ENCODE results near the gene PTPRD. TPM values are rescaled to one million over a fixed set of nuclear protein-coding genes. Genes with fewer than 3 reads are reported as not detected.

PTPRD gene
- total RNA-seq, 2 donors from 2014 or later, result 60.1 to 75.7 TPM

DNA sequence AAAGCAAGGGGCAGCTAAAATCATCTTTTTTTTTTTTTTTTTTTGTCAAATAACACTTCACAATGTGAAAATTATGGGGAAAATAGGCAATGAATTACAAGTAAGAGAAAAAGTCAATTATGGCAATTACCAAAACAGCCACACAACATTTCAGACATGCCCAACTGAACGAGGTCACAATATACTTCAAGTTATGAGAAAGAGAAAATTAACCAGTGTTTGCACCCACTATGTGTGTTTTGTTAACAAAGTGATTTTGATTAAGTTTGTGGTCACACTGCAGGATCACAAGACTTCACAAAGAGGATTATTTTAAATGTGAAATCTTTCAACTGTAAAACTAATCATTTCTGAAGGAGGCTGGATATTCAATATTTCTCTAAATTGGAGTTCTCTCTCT, 1780.4 kb downstream of the PTPRD start:
- DNase-seq, result no peak
- no peaks in the 10 kb centered on the region for H3K36me3 ChIP-seq
- H3K27ac ChIP-seq, result no peak overlapping the region
- H3K4me1 ChIP-seq, result no peaks in the 10 kb centered on the region
- H3K4me3 ChIP-seq, result no peak overlapping the region
- no peak overlapping the region for H3K9ac ChIP-seq (ENCODE audit: low read depth in 2 of 2, low read length in 2 of 2)
- no peaks in the 10 kb centered on the region for H3K27me3 ChIP-seq
- intact Hi-C loops (cut with DNase I), result no loop called here
- no peaks in the 10 kb centered on the region for H3K9me3 ChIP-seq
- TF ChIP-seq, protein P1, sequence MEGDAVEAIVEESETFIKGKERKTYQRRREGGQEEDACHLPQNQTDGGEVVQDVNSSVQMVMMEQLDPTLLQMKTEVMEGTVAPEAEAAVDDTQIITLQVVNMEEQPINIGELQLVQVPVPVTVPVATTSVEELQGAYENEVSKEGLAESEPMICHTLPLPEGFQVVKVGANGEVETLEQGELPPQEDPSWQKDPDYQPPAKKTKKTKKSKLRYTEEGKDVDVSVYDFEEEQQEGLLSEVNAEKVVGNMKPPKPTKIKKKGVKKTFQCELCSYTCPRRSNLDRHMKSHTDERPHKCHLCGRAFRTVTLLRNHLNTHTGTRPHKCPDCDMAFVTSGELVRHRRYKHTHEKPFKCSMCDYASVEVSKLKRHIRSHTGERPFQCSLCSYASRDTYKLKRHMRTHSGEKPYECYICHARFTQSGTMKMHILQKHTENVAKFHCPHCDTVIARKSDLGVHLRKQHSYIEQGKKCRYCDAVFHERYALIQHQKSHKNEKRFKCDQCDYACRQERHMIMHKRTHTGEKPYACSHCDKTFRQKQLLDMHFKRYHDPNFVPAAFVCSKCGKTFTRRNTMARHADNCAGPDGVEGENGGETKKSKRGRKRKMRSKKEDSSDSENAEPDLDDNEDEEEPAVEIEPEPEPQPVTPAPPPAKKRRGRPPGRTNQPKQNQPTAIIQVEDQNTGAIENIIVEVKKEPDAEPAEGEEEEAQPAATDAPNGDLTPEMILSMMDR (IDR thresholded peaks at IDR 0.05), result no peak

DNA sequence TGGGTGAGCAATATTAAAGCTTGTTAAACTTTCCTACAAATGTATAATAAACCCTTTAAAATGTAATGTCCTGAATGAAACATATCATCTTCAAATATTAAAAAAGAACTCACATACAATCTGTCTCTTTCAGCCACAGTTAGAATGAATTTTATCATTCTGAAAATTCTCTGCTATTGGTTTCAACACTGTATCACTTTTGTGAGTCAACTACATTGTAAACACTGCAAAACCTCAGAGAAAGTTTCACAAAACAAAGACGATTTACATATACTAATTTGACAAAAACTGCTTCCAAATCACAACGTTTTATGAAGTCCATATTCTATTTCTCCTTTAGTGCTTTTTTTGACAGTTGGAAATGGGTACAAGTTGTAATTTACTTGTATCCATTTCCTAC, 1781.2 kb downstream of the PTPRD start:
- TF ChIP-seq, protein P1 (IDR thresholded peaks at IDR 0.05), result no peak
- Histone ChIP-seq H3K4me3 (no peak overlapping the region), H3K27me3 (no peaks in the 10 kb centered on the region), H3K27ac (no peak overlapping the region), H3K36me3 (no peaks in the 10 kb centered on the region), H3K9ac (ENCODE audit: low read depth in 2 of 2, low read length in 2 of 2) (no peak overlapping the region), H3K9me3 (no peaks in the 10 kb centered on the region), H3K4me1 (no peaks in the 10 kb centered on the region)
- DNase-seq, result no peak
- intact Hi-C loops (cut with DNase I), result no loop called here

DNA sequence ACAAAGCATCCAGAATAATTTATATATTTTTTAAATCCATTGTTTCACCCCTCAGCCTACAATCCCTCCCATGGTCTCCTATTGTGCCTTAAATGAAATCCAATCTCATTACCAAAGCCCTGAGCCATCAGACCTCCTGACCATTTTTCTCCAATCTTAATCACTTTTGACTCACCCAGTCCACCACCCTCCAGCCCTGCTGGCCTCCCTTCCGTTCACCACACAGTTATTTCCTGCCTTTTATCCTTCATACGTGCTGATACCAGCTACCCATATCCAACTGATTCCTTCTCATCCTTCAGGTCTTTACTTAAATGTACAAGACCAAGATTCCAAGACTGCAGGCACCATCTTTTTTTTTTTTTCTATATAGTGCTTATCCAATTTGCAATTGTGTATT, 1786.5 kb downstream of the PTPRD start:
- H3K4me1 ChIP-seq, result no peaks in the 10 kb centered on the region
- H3K4me3 ChIP-seq, result no peak overlapping the region
- no peak overlapping the region for H3K9ac ChIP-seq (ENCODE audit: low read depth in 2 of 2, low read length in 2 of 2)
- no peak for DNase-seq
- TF ChIP-seq, protein P1 (IDR thresholded peaks at IDR 0.05), result no peak
- no peak overlapping the region for H3K27ac ChIP-seq
- no peaks in the 10 kb centered on the region for H3K9me3 ChIP-seq
- H3K36me3 ChIP-seq, result no peaks in the 10 kb centered on the region
- intact Hi-C loops (cut with DNase I), result no loop called here
- no peaks in the 10 kb centered on the region for H3K27me3 ChIP-seq

DNA sequence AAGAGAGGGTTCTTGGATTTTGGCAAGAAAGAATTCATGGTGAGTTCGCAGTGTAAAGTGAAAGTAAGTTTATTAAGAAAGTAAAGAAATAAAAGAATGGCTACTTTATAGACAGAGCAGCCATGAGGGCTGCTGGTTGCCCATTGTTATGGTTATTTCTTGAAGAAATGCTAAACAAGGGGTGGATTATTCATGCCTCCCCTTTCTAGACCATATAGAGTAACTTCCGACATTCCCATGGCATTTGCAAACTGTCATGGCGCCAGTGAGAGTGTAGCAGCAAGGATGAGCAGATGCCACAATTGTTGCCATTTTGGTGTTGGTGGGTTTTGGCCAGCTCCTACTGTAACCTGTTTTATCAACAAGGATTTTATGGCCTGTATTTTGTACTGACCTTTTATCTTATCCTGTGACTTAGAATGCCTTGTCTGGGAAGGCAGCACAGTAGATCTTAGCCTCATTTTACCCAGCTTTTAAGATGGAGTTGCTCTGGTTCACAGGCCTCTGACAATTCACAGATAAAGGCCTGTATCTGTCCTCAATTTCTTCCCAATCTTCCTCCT, 1787.1 kb downstream of the PTPRD start:
- H3K9ac ChIP-seq (ENCODE audit: low read depth in 2 of 2, low read length in 2 of 2), result no peak overlapping the region
- intact Hi-C loops (cut with DNase I), result no loop called here
- TF ChIP-seq, protein P1 (IDR thresholded peaks at IDR 0.05), result no peak

DNA sequence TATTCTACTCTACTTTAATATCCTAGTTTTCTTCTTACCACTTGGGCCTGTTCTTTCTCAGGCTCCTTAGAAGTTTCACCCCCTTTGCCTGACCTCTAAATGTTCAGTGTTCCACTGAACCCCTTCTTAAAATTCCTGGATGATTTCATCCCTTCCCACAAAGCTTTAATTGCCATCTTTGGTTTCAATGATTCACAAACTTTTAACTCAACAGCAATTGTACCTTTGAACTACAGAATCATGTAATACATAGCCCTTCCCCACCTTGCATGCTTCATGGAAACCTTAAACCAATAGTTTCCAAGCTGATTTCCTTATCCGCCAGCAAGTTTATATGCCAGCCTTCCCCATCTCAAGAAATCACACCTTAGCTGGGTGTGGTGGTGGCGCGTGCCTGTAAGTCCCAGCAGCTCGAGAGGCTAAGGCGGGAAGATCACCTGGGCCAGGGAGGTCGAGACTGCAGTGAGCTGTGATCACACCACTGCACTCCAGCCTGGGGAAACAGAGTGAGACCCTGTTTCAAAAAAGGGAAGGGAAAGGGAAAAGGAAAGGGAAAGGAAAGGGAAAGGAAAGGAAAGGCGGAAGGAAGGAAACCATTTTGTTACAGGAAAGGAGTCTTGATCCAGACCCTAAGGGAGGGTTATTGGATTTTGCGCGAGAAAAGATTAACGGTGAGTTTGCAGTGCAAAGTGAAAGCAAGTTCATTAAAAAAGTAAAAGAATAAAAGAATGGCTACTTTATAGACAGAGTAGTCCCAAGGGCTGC, 1789.5 kb downstream of the PTPRD start:
- Histone ChIP-seq H3K4me1 (no peaks in the 10 kb centered on the region), H3K4me3 (no peak overlapping the region), H3K27ac (no peak overlapping the region), H3K27me3 (no peaks in the 10 kb centered on the region), H3K9ac (ENCODE audit: low read depth in 2 of 2, low read length in 2 of 2) (no peak overlapping the region), H3K36me3 (no peaks in the 10 kb centered on the region), H3K9me3 (no peaks in the 10 kb centered on the region)
- intact Hi-C loops (cut with DNase I), result no loop called here
- DNase-seq, result no peak
- TF ChIP-seq, protein P1 (IDR thresholded peaks at IDR 0.05), result no peak

More for the DNA sequence above, 1787.1 kb downstream of the PTPRD start:
- no peak for DNase-seq
- Histone ChIP-seq H3K27ac (no peak overlapping the region), H3K9me3 (no peaks in the 10 kb centered on the region), H3K27me3 (no peaks in the 10 kb centered on the region), H3K4me3 (no peak overlapping the region), H3K36me3 (no peaks in the 10 kb centered on the region), H3K4me1 (no peaks in the 10 kb centered on the region)
